Measurements from ENCODE around the gene DSTYK. TPM values are rescaled to one million over a fixed set of nuclear protein-coding genes. Genes with fewer than 3 reads are reported as not detected.
A peak's percentile ranks its signal among the peaks of the same experiment; 100 is the strongest.

The DSTYK gene
- total RNA-seq, 2 experiments from 2014 or later: 8.8 to 9.2 TPM

GRCh38 chr1:205152505-205152904 is 59.0 kb downstream of the DSTYK start:
- no peaks in the 10 kb centered on the region for H3K4me1 Mint-ChIP-seq
- H3K27me3 Mint-ChIP-seq: no peaks in the 10 kb centered on the region
- DNase-seq: no peak
- peaks cover 19% of the 10 kb centered on the region for H3K9me3 Mint-ChIP-seq
- H3K36me3 Mint-ChIP-seq (ENCODE audit: low read depth): peaks cover 43% of the 10 kb centered on the region
- ChIA-PET CTCF (interaction anchor here (1.2 to 2.1 kb wide), 2 partner anchors 11 to 91 kb away, joined by 3 to 22 read pairs; no protein-coding TSS in a partner anchor), POLR2A (no interaction called here)
- no peak overlapping the region for H3K27ac Mint-ChIP-seq
- no peak overlapping the region for H3K4me3 Mint-ChIP-seq

- no peak for DNase-seq
- Mint-ChIP-seq H3K4me1 (no peaks in the 10 kb centered on the region), H3K27me3 (no peaks in the 10 kb centered on the region), H3K27ac (no peak overlapping the region), H3K4me3 (no peak overlapping the region), H3K36me3 (ENCODE audit: low read depth) (peaks cover 37% of the 10 kb centered on the region), H3K9me3 (peaks cover 5% of the 10 kb centered on the region)
- ChIA-PET CTCF (interaction anchor here (0.7 to 2.1 kb wide), 7 partner anchors 8 to 702 kb away, joined by 3 to 22 read pairs (median 3); no protein-coding TSS in a partner anchor), POLR2A (interaction anchor here (1.0 kb wide), 1 partner anchor 10 kb away, joined by 3 read pairs; no protein-coding TSS in a partner anchor)
Observed at GRCh38 chr1:205150651-205151428, 60.7 kb downstream of the DSTYK start.

- POLR2A ChIA-PET: no interaction called here
- DNase-seq: no peak
- no peak overlapping the region for H3K27ac Mint-ChIP-seq
- H3K4me1 Mint-ChIP-seq: no peaks in the 10 kb centered on the region
- peaks cover 17% of the 10 kb centered on the region for H3K36me3 Mint-ChIP-seq (ENCODE audit: low read depth)
- H3K9me3 Mint-ChIP-seq: no peaks in the 10 kb centered on the region
- CTCF ChIA-PET: interaction anchor here (0.7 to 1.8 kb wide), 2 partner anchors 52 to 863 kb away, joined by 3 to 4 read pairs; no protein-coding TSS in a partner anchor
- no peaks in the 10 kb centered on the region for H3K27me3 Mint-ChIP-seq
- H3K4me3 Mint-ChIP-seq: no peak overlapping the region
Observed at GRCh38 chr1:205147191-205147835, 64.2 kb downstream of the DSTYK start.

DNA sequence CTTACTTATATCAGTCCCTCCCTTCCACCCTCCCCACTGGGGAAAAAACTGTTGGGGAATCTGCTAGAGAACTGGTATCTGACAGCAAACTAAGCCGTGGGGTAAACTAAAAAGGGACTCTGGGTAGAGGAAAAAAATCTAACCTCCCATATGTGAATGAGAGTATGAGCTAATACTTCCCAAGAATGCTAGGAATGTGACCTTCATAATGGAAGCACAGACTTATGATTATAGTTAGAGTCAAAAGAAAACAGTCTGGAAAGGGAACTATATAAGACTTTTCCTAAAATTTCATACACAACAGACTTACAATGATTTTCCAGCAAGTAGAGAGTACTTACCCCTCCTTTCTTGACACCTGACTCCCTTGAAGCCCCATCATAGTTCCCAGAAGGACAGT is 66.8 kb downstream of the DSTYK start:
- no peaks in the 10 kb centered on the region for H3K27me3 Mint-ChIP-seq
- no peak for DNase-seq
- H3K27ac Mint-ChIP-seq: no peak overlapping the region
- H3K9me3 Mint-ChIP-seq: no peaks in the 10 kb centered on the region
- H3K4me3 Mint-ChIP-seq: no peak overlapping the region
- peaks cover 4% of the 10 kb centered on the region for H3K4me1 Mint-ChIP-seq
- CTCF ChIA-PET: interaction anchor here (1.4 to 3.0 kb wide), 3 partner anchors 24 to 155 kb away, joined by 5 to 11 read pairs (median 7); partner anchors contain the start of gene RBBP5
- POLR2A ChIA-PET: no interaction called here
- peaks cover 17% of the 10 kb centered on the region for H3K36me3 Mint-ChIP-seq (ENCODE audit: low read depth)

GRCh38 chr1:205144046-205144720 is 67.3 kb downstream of the DSTYK start:
- H3K4me3 Mint-ChIP-seq: no peak overlapping the region
- no peak for DNase-seq
- H3K4me1 Mint-ChIP-seq: peaks cover 4% of the 10 kb centered on the region
- H3K36me3 Mint-ChIP-seq (ENCODE audit: low read depth): peaks cover 17% of the 10 kb centered on the region
- no peak overlapping the region for H3K27ac Mint-ChIP-seq
- no peaks in the 10 kb centered on the region for H3K9me3 Mint-ChIP-seq
- ChIA-PET CTCF (interaction anchor here (1.4 to 3.0 kb wide), 4 partner anchors 23 to 155 kb away, joined by 5 to 11 read pairs (median 6); partner anchors contain the start of gene RBBP5), POLR2A (no interaction called here)
- no peaks in the 10 kb centered on the region for H3K27me3 Mint-ChIP-seq

GRCh38 chr1:205142102-205142469 is 69.4 kb downstream of the DSTYK start:
- Mint-ChIP-seq H3K27me3 (no peaks in the 10 kb centered on the region), H3K27ac (no peak overlapping the region), H3K4me1 (peaks cover 4% of the 10 kb centered on the region), H3K9me3 (no peaks in the 10 kb centered on the region), H3K4me3 (no peak overlapping the region), H3K36me3 (ENCODE audit: low read depth) (peaks cover 7% of the 10 kb centered on the region)
- POLR2A ChIA-PET: interaction anchor here (2.2 kb wide), 1 partner anchor 20 kb away, joined by 9 read pairs; the partner anchor contains the start of gene RBBP5
- CTCF ChIA-PET: interaction anchor here (0.8 to 3.9 kb wide), 21 partner anchors 9 to 153 kb away, joined by 3 to 31 read pairs (median 6); partner anchors contain the start of gene RBBP5
- no peak for DNase-seq

- Mint-ChIP-seq H3K4me1 (peaks cover 4% of the 10 kb centered on the region), H3K36me3 (ENCODE audit: low read depth) (peaks cover 5% of the 10 kb centered on the region), H3K4me3 (no peak overlapping the region), H3K9me3 (no peaks in the 10 kb centered on the region), H3K27ac (no peak overlapping the region), H3K27me3 (no peaks in the 10 kb centered on the region)
- DNase-seq: peak; percentile 80
- ChIA-PET POLR2A (interaction anchor here (2.2 kb wide), 1 partner anchor 19 kb away, joined by 9 read pairs; the partner anchor contains the start of gene RBBP5), CTCF (interaction anchor here (0.6 to 3.9 kb wide), 32 partner anchors 8 to 1480 kb away, joined by 3 to 31 read pairs (median 5); partner anchors contain the start of gene RBBP5)
Observed at GRCh38 chr1:205141236-205142101, 70.0 kb downstream of the DSTYK start.

DNA sequence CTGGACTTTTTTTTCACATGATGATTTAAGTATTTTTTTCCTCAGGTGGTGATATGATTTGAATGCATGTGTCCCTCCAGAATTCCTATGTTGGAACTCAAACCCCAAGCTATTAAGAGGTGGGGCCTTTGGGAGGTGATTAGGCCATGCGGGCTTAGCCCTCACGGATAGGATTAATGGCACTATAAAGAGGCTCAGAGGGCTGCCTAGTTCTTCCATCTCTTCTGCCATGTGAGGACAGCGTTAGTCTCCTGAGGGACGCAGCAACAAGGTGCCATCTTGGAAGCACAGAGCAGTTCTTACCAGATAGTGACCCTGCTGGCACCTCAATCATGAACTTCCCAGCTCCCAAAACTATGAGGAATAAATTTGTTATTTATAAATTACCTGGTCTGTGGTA is 71.4 kb downstream of the DSTYK start:
- H3K27me3 Mint-ChIP-seq: no peaks in the 10 kb centered on the region
- no peaks in the 10 kb centered on the region for H3K36me3 Mint-ChIP-seq (ENCODE audit: low read depth)
- H3K4me1 Mint-ChIP-seq: peaks cover 4% of the 10 kb centered on the region
- H3K4me3 Mint-ChIP-seq: no peak overlapping the region
- DNase-seq: no peak
- no peaks in the 10 kb centered on the region for H3K9me3 Mint-ChIP-seq
- no peak overlapping the region for H3K27ac Mint-ChIP-seq
- ChIA-PET POLR2A (interaction anchor here (2.2 kb wide), 1 partner anchor 18 kb away, joined by 9 read pairs; the partner anchor contains the start of gene RBBP5), CTCF (interaction anchor here (0.8 to 3.9 kb wide), 5 partner anchors 12 to 163 kb away, joined by 3 to 31 read pairs (median 12); partner anchors contain the start of gene RBBP5)

DNA sequence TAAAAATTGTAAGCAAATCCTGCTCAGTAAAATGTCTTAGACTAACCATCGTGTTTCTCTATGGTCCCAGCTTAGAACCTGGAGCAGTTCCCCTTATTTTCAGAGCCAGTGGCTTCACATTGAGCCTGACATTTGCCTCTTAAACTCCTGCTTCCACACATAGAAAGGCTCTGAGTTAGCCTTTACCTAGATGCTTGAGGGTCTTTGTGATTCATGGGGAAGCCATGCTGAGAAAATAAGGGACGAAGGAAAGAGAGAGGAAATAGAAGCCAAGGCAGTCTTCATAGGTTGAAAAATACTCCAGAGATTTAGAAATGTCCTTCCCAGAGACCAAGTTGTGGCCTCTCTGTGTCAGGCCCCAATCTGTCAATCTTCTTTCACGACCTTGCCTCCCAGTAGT is 73.6 kb downstream of the DSTYK start:
- no peaks in the 10 kb centered on the region for H3K36me3 Mint-ChIP-seq (ENCODE audit: low read depth)
- ChIA-PET CTCF (interaction anchor here (1.7 kb wide), 1 partner anchor 82 kb away, joined by 4 read pairs; no protein-coding TSS in a partner anchor), POLR2A (no interaction called here)
- DNase-seq: no peak
- H3K27me3 Mint-ChIP-seq: no peaks in the 10 kb centered on the region
- no peaks in the 10 kb centered on the region for H3K9me3 Mint-ChIP-seq
- no peak overlapping the region for H3K4me3 Mint-ChIP-seq
- H3K27ac Mint-ChIP-seq: no peak overlapping the region
- peaks cover 4% of the 10 kb centered on the region for H3K4me1 Mint-ChIP-seq

GRCh38 chr1:205133287-205133686 is 78.2 kb downstream of the DSTYK start:
- ChIA-PET POLR2A (interaction anchor here (1.2 kb wide), 1 partner anchor 10 kb away, joined by 4 read pairs; no protein-coding TSS in a partner anchor), CTCF (interaction anchor here (1.4 kb wide), 1 partner anchor 8 kb away, joined by 5 read pairs; no protein-coding TSS in a partner anchor)
- H3K27ac Mint-ChIP-seq: no peak overlapping the region
- H3K4me3 Mint-ChIP-seq: no peak overlapping the region
- no peak for DNase-seq
- H3K27me3 Mint-ChIP-seq: no peaks in the 10 kb centered on the region
- H3K4me1 Mint-ChIP-seq: no peaks in the 10 kb centered on the region
- H3K9me3 Mint-ChIP-seq: no peaks in the 10 kb centered on the region
- H3K36me3 Mint-ChIP-seq (ENCODE audit: low read depth): no peaks in the 10 kb centered on the region

DNA sequence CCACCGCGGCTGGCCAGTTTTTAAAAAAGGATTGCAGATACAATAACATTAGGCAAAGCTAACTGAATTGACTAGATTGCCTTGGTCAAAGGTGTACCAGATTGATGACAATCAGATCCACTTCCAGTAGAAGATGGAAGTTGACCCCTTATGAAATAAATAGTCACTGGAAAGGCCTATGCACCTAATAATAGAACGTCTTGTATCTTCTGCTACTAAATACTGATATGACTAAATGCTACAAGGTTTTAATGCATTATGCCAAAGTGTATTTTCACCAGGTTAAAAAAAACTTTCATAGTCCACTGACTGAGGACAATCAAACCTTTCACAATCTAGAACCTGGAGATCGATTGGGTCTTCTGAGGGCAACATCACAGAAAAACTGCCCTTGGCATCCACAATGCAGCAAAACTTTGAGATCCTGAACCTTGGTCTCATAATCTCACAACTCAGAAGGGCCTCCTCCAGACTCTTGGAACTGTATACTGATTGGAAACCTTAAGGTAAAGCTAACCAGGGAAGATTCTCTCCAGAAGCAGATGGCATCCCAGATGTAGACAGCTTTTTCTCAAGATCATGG is 82.0 kb downstream of the DSTYK start:
- no peak overlapping the region for H3K27ac Mint-ChIP-seq
- H3K4me3 Mint-ChIP-seq: no peak overlapping the region
- H3K36me3 Mint-ChIP-seq (ENCODE audit: low read depth): no peaks in the 10 kb centered on the region
- H3K4me1 Mint-ChIP-seq: no peaks in the 10 kb centered on the region
- ChIA-PET CTCF (interaction anchor here (2.0 kb wide), 1 partner anchor 11 kb away, joined by 6 read pairs; no protein-coding TSS in a partner anchor), POLR2A (interaction anchor here (2.0 kb wide), 1 partner anchor 8 kb away, joined by 5 read pairs; the partner anchor contains the start of gene RBBP5)
- DNase-seq: no peak
- no peaks in the 10 kb centered on the region for H3K27me3 Mint-ChIP-seq
- no peaks in the 10 kb centered on the region for H3K9me3 Mint-ChIP-seq
